Measurements from ENCODE around the gene E2F4. TPM values are rescaled to one million over a fixed set of nuclear protein-coding genes. Genes with fewer than 3 reads are reported as not detected.

E2F4 gene
- total RNA-seq, 1 experiment from 2014 or later, result 114 TPM

- no peak overlapping the region for H3K4me2 ChIP-seq (ENCODE audit: low read length)
- peaks cover 25 to 42% of the 10 kb centered on the region in 2 experiments; a peak in 3 of 4 replicates for H3K36me3 ChIP-seq (ENCODE audit: control insufficient read depth in 1 of 2, insufficient read depth in 2 of 2, low read length in 2 of 2)
- H4K20me1 ChIP-seq (ENCODE audit: insufficient read depth), result no peaks in the 10 kb centered on the region
- no peak overlapping the region for H2AFZ ChIP-seq (ENCODE audit: low read depth, low read length, poor library complexity, severe bottlenecking)
- ATAC-seq, result no peak
- ChIA-PET RAD21 (ENCODE audit: low non-redundant PET in 1 of 2, low total read pairs in 2 of 2, uncharacterized antibody in 2 of 2, unreplicated experiment in 2 of 2) (no interaction called here), POLR2A (no interaction called here), CTCF (no interaction called here)
- no peaks in the 10 kb centered on the region for H3K9me3 ChIP-seq (ENCODE audit: control insufficient read depth in 1 of 2, insufficient read depth in 1 of 2, low read depth in 1 of 2, low read length in 2 of 2)
- no peak for DNase-seq (ENCODE audit: low read depth, low spot score)
- no peaks in the 10 kb centered on the region for H3K9me2 ChIP-seq (ENCODE audit: insufficient read depth)
- TF ChIP-seq TCF7L2 (IDR thresholded peaks at IDR 0.05; ENCODE audit: borderline replicate concordance, extremely low read depth, insufficient read depth, insufficient read length) (no peak), EZH2 (IDR thresholded peaks at IDR 0.05) (no peak), ZBTB33 (IDR thresholded peaks at IDR 0.05; ENCODE audit: extremely low read depth, insufficient replicate concordance, low read length) (no peak), RAD21 (IDR thresholded peaks at IDR 0.05; ENCODE audit: low read depth) (peak; percentile 24; the same call in 1 of the 2 replicates), CTCF (IDR thresholded peaks at IDR 0.05 in 2 of 3, conservative IDR thresholded peaks at IDR 0.05 in 1 of 3; ENCODE audit: borderline replicate concordance in 1 of 3, insufficient read depth in 1 of 3, low read depth in 2 of 3, low read length in 2 of 3) (0 out of 6 replicates have a peak, but pooled peaks of 1 of the 3 experiments have one; percentile 11), FOSL1 (IDR thresholded peaks at IDR 0.05; ENCODE audit: low read depth) (no peak)
- H3K27me3 ChIP-seq (ENCODE audit: insufficient read depth, low read length), result no peaks in the 10 kb centered on the region
- no TSS peak for BruUV-seq (replicated peaks)
- H3K27ac ChIP-seq (ENCODE audit: low read depth, low read length), result no peak overlapping the region
- peaks cover 3 to 16% of the 10 kb centered on the region in 2 experiments; a peak in 3 of 4 replicates for H3K4me1 ChIP-seq (ENCODE audit: control insufficient read depth in 1 of 2, insufficient read depth in 2 of 2, low read length in 2 of 2)
- intact Hi-C loops (cut with micrococcal nuclease), result no loop called here
- H3K4me3 ChIP-seq (replicated peaks in 1 of 2; ENCODE audit: low read depth in 1 of 2, low read length in 2 of 2), result no peak overlapping the region
- no peak overlapping the region for H3K9ac ChIP-seq (ENCODE audit: low read length)
- H3K79me2 ChIP-seq (ENCODE audit: insufficient read depth, low read length), result no peaks in the 10 kb centered on the region
Observed at GRCh38 chr16:67146523-67147357, 45.2 kb upstream of the E2F4 start.

Data from HCT116 (cell line).